HEK293 (cell line): ENCODE results near the gene HIRA.

Experiments
- CTCF ChIA-PET: fragments of 350-600 bp; formaldehyde crosslinking; extraction: SDS; loops from one replicate; lab custom pipeline; 2021; ENCODE audit warnings: antibody characterized with exemption; lab: Yijun Ruan, JAX
- POLR2A ChIA-PET: fragments of 300-600 bp; formaldehyde crosslinking; extraction: SDS; loops from one replicate; lab custom pipeline; 2020; ENCODE audit warnings: antibody characterized with exemption, inconsistent platforms; lab: Yijun Ruan, JAX
- H3K27ac ChIP-seq: fragments of 200-500 bp; sonication (Bioruptor generic); 2 replicates; pipeline ENCODE4 v1.5.1; 2014; ENCODE audit warnings: low read depth, low read length, control low read depth, inconsistent platforms; ENCODE audit errors: extremely low read depth
- H3K36me3 ChIP-seq, 2 experiments: fragments of 200-500 bp in 1 of 2; sonication (Bioruptor generic) in 1 of 2; 1 replicate in 1 of 2; 2 replicates in 1 of 2; pipeline ENCODE4 v1.5.1; 2014 to 2017; ENCODE audit warnings: inconsistent platforms in 2 of 2, low read length in 2 of 2; ENCODE audit not compliant: control insufficient read depth in 2 of 2, insufficient read depth in 1 of 2
- H3K4me1 ChIP-seq: fragments of 200-500 bp; sonication (Bioruptor generic); 2 replicates; pipeline ENCODE4 v1.5.1; 2014; ENCODE audit warnings: mild to moderate bottlenecking, low read length, inconsistent platforms; ENCODE audit not compliant: control insufficient read depth, insufficient read depth
- H3K4me3 ChIP-seq: 2 replicates; pipeline ENCODE4 v1.5.1; 2011; ENCODE audit warnings: low read depth, mild to moderate bottlenecking, control low read depth, low read length, moderate library complexity
- H3K9me3 ChIP-seq: fragments of 200-500 bp; sonication (Bioruptor generic); 2 replicates; pipeline ENCODE4 v1.5.1; 2014; ENCODE audit warnings: low read depth, low read length, inconsistent platforms; ENCODE audit not compliant: control insufficient read depth, insufficient read depth
- BCL11B ChIP-seq: fragments of 450-650 bp; formaldehyde crosslinking; IDR thresholded peaks from 2 replicates; pipeline ENCODE4 v1.5.1; 2016; ENCODE audit warnings: low read depth, missing biosample characterization, missing genetic modification characterization
- BCL6B ChIP-seq: fragments of 450-650 bp; formaldehyde crosslinking; IDR thresholded peaks from 2 replicates; pipeline ENCODE4 v1.5.1; 2017; ENCODE audit warnings: missing biosample characterization, missing genetic modification characterization
- CTCF ChIP-seq: fragments of 450-650 bp; formaldehyde crosslinking; IDR thresholded peaks from 2 replicates; pipeline ENCODE4 v1.5.1; 2016; ENCODE audit warnings: missing biosample characterization, missing genetic modification characterization
- KLF16 ChIP-seq: fragments of 450-650 bp; formaldehyde crosslinking; IDR thresholded peaks from 2 replicates; pipeline ENCODE4 v1.5.1; 2017; ENCODE audit warnings: missing biosample characterization, missing genetic modification characterization
- KLF9 ChIP-seq: fragments of 450-650 bp; formaldehyde crosslinking; IDR thresholded peaks from 2 replicates; pipeline ENCODE4 v1.5.1; 2016; ENCODE audit warnings: missing biosample characterization, missing genetic modification characterization, low read depth
- MYNN ChIP-seq: fragments of 450-650 bp; formaldehyde crosslinking; IDR thresholded peaks from 2 replicates; pipeline ENCODE4 v1.5.1; 2016; ENCODE audit warnings: missing biosample characterization, missing genetic modification characterization, borderline replicate concordance
- SCRT2 ChIP-seq: fragments of 450-650 bp; formaldehyde crosslinking; IDR thresholded peaks from 2 replicates; pipeline ENCODE4 v1.5.1; 2016; ENCODE audit warnings: missing biosample characterization, missing genetic modification characterization
- YY1 ChIP-seq: fragments of 450-650 bp; formaldehyde crosslinking; IDR thresholded peaks from 2 replicates; pipeline ENCODE4 v1.5.1; 2018; ENCODE audit warnings: missing biosample characterization, missing genetic modification characterization
- ZBTB20 ChIP-seq: fragments of 450-650 bp; formaldehyde crosslinking; IDR thresholded peaks from 2 replicates; pipeline ENCODE4 v1.5.1; 2016; ENCODE audit warnings: missing biosample characterization, missing genetic modification characterization
- ZBTB21 ChIP-seq: fragments of 450-650 bp; formaldehyde crosslinking; IDR thresholded peaks from 2 replicates; pipeline ENCODE4 v1.5.1; 2017; ENCODE audit warnings: missing biosample characterization, missing genetic modification characterization
- ZEB2 ChIP-seq: fragments of 450-650 bp; formaldehyde crosslinking; IDR thresholded peaks from 2 replicates; pipeline ENCODE4 v1.5.1; 2016; ENCODE audit warnings: missing biosample characterization, missing genetic modification characterization
- ZIC2 ChIP-seq: fragments of 450-650 bp; formaldehyde crosslinking; IDR thresholded peaks from 2 replicates; pipeline ENCODE4 v1.5.1; 2016; ENCODE audit warnings: missing biosample characterization, missing genetic modification characterization
- ZNF175 ChIP-seq: fragments of 450-650 bp; formaldehyde crosslinking; IDR thresholded peaks from 2 replicates; pipeline ENCODE4 v1.5.1; 2016; ENCODE audit warnings: missing biosample characterization, missing genetic modification characterization
- ZNF24 ChIP-seq: fragments of 450-650 bp; formaldehyde crosslinking; IDR thresholded peaks from 2 replicates; pipeline ENCODE4 v1.5.1; 2016; ENCODE audit warnings: missing biosample characterization, missing genetic modification characterization
- ZNF394 ChIP-seq: fragments of 450-650 bp; formaldehyde crosslinking; IDR thresholded peaks from 2 replicates; pipeline ENCODE4 v1.5.1; 2016; ENCODE audit warnings: missing biosample characterization, missing genetic modification characterization, mild to moderate bottlenecking, moderate library complexity, borderline replicate concordance
- ZNF426 ChIP-seq: fragments of 450-650 bp; formaldehyde crosslinking; IDR thresholded peaks from 2 replicates; pipeline ENCODE4 v1.5.1; 2017; ENCODE audit warnings: missing biosample characterization, missing genetic modification characterization, mild to moderate bottlenecking, inconsistent platforms, moderate library complexity
- ZNF473 ChIP-seq: fragments of 450-650 bp; formaldehyde crosslinking; IDR thresholded peaks from 2 replicates; pipeline ENCODE4 v1.5.1; 2017; ENCODE audit warnings: missing biosample characterization, missing genetic modification characterization
- ZNF548 ChIP-seq: fragments of 450-650 bp; formaldehyde crosslinking; IDR thresholded peaks from 2 replicates; pipeline ENCODE4 v1.5.1; 2016; ENCODE audit warnings: missing biosample characterization, missing genetic modification characterization
- ZNF549 ChIP-seq: fragments of 450-650 bp; IDR thresholded peaks from 2 replicates; pipeline ENCODE4 v1.5.1; 2018; ENCODE audit warnings: missing biosample characterization, missing genetic modification characterization, mild to moderate bottlenecking, inconsistent platforms, moderate library complexity
- ZNF610 ChIP-seq: fragments of 450-650 bp; formaldehyde crosslinking; IDR thresholded peaks from 2 replicates; pipeline ENCODE4 v1.5.1; 2016; ENCODE audit warnings: missing biosample characterization, missing genetic modification characterization, borderline replicate concordance
- ZNF660 ChIP-seq: fragments of 450-650 bp; IDR thresholded peaks from 2 replicates; pipeline ENCODE4 v1.5.1; 2018; ENCODE audit warnings: missing biosample characterization, mild to moderate bottlenecking, missing genetic modification characterization
- ZNF664 ChIP-seq: fragments of 450-650 bp; formaldehyde crosslinking; IDR thresholded peaks from 2 replicates; pipeline ENCODE4 v1.5.1; 2016; ENCODE audit warnings: missing biosample characterization, missing genetic modification characterization
- ZNF692 ChIP-seq: fragments of 450-650 bp; formaldehyde crosslinking; IDR thresholded peaks from 2 replicates; pipeline ENCODE4 v1.5.1; 2016; ENCODE audit warnings: missing biosample characterization, missing genetic modification characterization
- ZNF76 ChIP-seq: fragments of 450-650 bp; formaldehyde crosslinking; IDR thresholded peaks from 2 replicates; pipeline ENCODE4; 2016; ENCODE audit warnings: low read depth, missing biosample characterization, missing genetic modification characterization, borderline replicate concordance
- ZNF792 ChIP-seq: fragments of 450-650 bp; formaldehyde crosslinking; IDR thresholded peaks from 2 replicates; pipeline ENCODE4 v1.5.1; 2016; ENCODE audit warnings: missing biosample characterization, missing genetic modification characterization
- TF ChIP-seq, protein P1 (sequence below): fragments of 450-650 bp; formaldehyde crosslinking; IDR thresholded peaks from 2 replicates; pipeline ENCODE4 v1.5.1; 2016; ENCODE audit warnings: missing biosample characterization, missing genetic modification characterization
- TF ChIP-seq, protein P2 (sequence below): fragments of 450-650 bp; formaldehyde crosslinking; IDR thresholded peaks from 2 replicates; pipeline ENCODE4 v1.5.1; 2016; ENCODE audit warnings: missing biosample characterization, missing genetic modification characterization

The HIRA gene

GRCh38 chr22:19479355-19480172, 48.0 kb upstream of the HIRA start, which contains the start of gene CDC45:
TSS of gene CDC45 (plus strand) at chr22:19479920. CDS start at chr22:19479969, 49 bp downstream.
- peaks cover 9 to 49% of the 10 kb centered on the region in 2 experiments for H3K36me3 ChIP-seq
- H3K27ac ChIP-seq, result peak within 1 kb of the TSS; percentile 86
- H3K9me3 ChIP-seq, result no peaks in the 10 kb centered on the region
- POLR2A ChIA-PET, result interaction anchor here (0.7 to 3.4 kb wide), 29 partner anchors 9 to 361 kb away, joined by 3 to 20 read pairs (median 4); partner anchors contain the start of genes C22orf39, CLTCL1, ESS2 and HIRA
- H3K4me3 ChIP-seq, result peak within 1 kb of the TSS; percentile 92
- H3K4me1 ChIP-seq, result no peaks in the 10 kb centered on the region
- CTCF ChIA-PET, result interaction anchor here (0.6 to 4.6 kb wide), 5 partner anchors 16 to 480 kb away, joined by 3 to 31 read pairs (median 3); no protein-coding TSS in a partner anchor
- no peak for TF ChIP-seq ZNF175 (tag by site-specific recombination)
- TF ChIP-seq KLF16 (tag by site-specific recombination), result peak; percentile 21
- TF ChIP-seq BCL6B (tag by site-specific recombination), result no peak
- TF ChIP-seq ZNF394 (tag by site-specific recombination), result peak; percentile 57
- TF ChIP-seq ZIC2 (tag by site-specific recombination), result peak; percentile 15; the same call in 1 of the 2 replicates
- peak; percentile 34; the same call in 1 of the 2 replicates for TF ChIP-seq BCL11B (tag by site-specific recombination)
- TF ChIP-seq ZNF660, result peak; percentile 10; the same call in 1 of the 2 replicates
- TF ChIP-seq ZNF24 (tag by site-specific recombination), result peak; percentile 67
- TF ChIP-seq, protein P1, sequence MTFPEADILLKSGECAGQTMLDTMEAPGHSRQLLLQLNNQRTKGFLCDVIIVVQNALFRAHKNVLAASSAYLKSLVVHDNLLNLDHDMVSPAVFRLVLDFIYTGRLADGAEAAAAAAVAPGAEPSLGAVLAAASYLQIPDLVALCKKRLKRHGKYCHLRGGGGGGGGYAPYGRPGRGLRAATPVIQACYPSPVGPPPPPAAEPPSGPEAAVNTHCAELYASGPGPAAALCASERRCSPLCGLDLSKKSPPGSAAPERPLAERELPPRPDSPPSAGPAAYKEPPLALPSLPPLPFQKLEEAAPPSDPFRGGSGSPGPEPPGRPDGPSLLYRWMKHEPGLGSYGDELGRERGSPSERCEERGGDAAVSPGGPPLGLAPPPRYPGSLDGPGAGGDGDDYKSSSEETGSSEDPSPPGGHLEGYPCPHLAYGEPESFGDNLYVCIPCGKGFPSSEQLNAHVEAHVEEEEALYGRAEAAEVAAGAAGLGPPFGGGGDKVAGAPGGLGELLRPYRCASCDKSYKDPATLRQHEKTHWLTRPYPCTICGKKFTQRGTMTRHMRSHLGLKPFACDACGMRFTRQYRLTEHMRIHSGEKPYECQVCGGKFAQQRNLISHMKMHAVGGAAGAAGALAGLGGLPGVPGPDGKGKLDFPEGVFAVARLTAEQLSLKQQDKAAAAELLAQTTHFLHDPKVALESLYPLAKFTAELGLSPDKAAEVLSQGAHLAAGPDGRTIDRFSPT (tag by site-specific recombination), result no peak
- TF ChIP-seq ZNF610, result 0 out of 2 replicates have a peak, but pooled peaks have one; percentile 39
- no peak for TF ChIP-seq ZNF792 (tag by site-specific recombination)
- no peak for TF ChIP-seq ZNF473 (tag by site-specific recombination)
- TF ChIP-seq ZNF76 (tag by site-specific recombination), result peak; percentile 100
- TF ChIP-seq ZNF548, result no peak
- TF ChIP-seq CTCF (tag by site-specific recombination), result no peak
- 0 out of 2 replicates have a peak, but pooled peaks have one; percentile 13 for TF ChIP-seq ZNF664 (tag by site-specific recombination)
- no peak for TF ChIP-seq MYNN (tag by site-specific recombination)
- peak; percentile 59; the same call in 1 of the 2 replicates for TF ChIP-seq ZNF692 (tag by site-specific recombination)
- peak; percentile 84 for TF ChIP-seq ZBTB20 (tag by site-specific recombination)
- peak; percentile 90 for TF ChIP-seq SCRT2 (tag by site-specific recombination)
- no peak for TF ChIP-seq ZNF549 (tag by site-specific recombination)
- peak; percentile 83 for TF ChIP-seq ZBTB21 (tag by site-specific recombination)
- 0 out of 2 replicates have a peak, but pooled peaks have one; percentile 13 for TF ChIP-seq KLF9 (tag by site-specific recombination)
- peak; percentile 99 for TF ChIP-seq YY1
- no peak for TF ChIP-seq ZNF426 (tag by site-specific recombination)
- TF ChIP-seq ZEB2 (tag by site-specific recombination), result 0 out of 2 replicates have a peak, but pooled peaks have one; percentile 48
- TF ChIP-seq, protein P2, sequence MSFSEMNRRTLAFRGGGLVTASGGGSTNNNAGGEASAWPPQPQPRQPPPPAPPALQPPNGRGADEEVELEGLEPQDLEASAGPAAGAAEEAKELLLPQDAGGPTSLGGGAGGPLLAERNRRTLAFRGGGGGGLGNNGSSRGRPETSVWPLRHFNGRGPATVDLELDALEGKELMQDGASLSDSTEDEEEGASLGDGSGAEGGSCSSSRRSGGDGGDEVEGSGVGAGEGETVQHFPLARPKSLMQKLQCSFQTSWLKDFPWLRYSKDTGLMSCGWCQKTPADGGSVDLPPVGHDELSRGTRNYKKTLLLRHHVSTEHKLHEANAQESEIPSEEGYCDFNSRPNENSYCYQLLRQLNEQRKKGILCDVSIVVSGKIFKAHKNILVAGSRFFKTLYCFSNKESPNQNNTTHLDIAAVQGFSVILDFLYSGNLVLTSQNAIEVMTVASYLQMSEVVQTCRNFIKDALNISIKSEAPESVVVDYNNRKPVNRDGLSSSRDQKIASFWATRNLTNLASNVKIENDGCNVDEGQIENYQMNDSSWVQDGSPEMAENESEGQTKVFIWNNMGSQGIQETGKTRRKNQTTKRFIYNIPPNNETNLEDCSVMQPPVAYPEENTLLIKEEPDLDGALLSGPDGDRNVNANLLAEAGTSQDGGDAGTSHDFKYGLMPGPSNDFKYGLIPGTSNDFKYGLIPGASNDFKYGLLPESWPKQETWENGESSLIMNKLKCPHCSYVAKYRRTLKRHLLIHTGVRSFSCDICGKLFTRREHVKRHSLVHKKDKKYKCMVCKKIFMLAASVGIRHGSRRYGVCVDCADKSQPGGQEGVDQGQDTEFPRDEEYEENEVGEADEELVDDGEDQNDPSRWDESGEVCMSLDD, result 0 out of 2 replicates have a peak, but pooled peaks have one; percentile 21
